NCI-H345 (cell line): Measurements from ENCODE around the gene PPP1R18.

Experiments used
- DNase-seq: peaks from one replicate; lab custom pipeline; 2025; lab: John Stamatoyannopoulos, UW

The PPP1R18 gene

DNA sequence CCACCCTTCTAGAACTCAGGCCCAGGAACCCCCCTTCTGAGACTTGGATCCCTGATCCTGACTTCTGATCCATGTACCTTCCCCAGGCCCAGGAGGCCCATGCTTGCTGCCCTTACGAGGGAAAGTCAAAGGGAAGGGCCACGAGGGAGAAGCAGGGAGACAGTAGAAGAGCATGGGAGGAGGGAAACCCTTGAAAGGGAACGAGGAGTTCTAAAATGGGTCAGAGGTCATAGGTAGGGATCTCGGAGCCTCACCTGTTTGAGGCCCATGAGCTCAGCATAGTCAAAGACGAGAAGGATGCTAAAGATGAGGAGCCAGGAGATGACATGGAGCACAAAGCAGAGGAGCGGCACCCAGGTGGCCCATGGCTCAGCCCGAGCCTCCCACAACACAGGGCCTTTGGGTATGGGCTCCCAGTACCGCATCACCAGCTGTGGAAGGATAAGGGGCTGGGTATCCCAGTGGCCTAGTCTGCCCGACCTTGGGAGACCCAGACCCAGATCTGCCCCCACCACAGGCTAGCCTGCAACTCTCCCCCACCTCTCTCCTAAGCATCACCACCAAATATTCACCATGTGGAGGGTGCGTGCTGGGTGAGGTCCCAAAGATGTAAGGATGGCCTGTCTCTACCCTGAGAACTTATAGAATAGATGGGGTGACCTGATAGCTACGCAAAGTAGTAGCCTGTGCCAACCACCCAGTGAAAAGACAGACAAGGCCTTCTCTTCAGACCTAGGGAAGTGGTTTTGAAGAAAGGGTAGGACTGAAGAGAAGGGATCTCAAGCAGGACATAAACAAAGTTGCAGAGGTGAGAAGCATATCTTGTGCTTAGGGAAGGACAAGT is 2.8 kb upstream of the PPP1R18 start:
- no peak for DNase-seq

GRCh38 chr6:30688569-30688968 is 2.1 kb upstream of the PPP1R18 start:
- DNase-seq = no peak

- DNase-seq = no peak
Observed at GRCh38 chr6:30687659-30688431, 1.4 kb upstream of the PPP1R18 start.

DNA sequence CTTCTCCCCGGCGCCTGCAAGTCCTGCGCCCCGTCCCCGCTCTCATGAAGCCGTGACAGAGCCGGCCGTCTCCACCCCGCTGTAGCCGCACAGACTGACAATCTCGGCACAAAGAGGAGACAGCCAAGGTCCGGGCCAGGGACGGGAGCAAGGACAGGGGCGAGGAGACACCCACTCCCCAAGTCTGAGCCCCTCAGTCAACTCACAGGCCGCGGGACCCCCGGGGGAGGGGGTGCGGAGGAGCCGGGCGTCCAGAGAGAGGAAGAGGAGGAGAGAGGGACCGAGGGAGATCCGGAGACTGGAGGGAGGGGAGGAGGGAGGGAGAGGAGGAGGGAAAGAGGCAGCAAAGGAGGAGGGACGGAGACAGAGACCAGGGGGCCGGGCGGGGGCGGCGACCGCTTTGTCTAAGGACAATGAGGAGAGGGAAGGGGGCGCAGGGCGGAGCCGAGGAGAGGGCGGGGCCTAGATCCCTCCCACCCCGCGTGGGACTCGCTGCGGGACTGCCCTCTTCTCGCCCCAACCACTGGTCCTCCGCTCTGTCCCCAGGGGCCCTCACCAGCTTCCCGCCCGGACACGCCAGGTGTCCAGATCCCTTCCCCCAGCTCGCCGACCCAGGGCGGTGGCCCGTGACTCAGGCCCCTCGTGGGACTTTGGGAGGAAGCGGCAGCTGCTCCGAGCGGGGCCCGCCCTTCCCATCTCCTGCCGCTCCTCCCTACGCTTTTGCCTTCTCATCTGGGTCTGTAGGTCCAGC is 638 bp upstream of the PPP1R18 start:
- peak; percentile 82 for DNase-seq

- DNase-seq = no peak
Observed at GRCh38 chr6:30685157-30686008, 1.1 kb downstream of the PPP1R18 start.

- DNase-seq = no peak
Observed at GRCh38 chr6:30684386-30685156, 1.9 kb downstream of the PPP1R18 start.

GRCh38 chr6:30683980-30684338 is 2.5 kb downstream of the PPP1R18 start:
- no peak for DNase-seq

DNA sequence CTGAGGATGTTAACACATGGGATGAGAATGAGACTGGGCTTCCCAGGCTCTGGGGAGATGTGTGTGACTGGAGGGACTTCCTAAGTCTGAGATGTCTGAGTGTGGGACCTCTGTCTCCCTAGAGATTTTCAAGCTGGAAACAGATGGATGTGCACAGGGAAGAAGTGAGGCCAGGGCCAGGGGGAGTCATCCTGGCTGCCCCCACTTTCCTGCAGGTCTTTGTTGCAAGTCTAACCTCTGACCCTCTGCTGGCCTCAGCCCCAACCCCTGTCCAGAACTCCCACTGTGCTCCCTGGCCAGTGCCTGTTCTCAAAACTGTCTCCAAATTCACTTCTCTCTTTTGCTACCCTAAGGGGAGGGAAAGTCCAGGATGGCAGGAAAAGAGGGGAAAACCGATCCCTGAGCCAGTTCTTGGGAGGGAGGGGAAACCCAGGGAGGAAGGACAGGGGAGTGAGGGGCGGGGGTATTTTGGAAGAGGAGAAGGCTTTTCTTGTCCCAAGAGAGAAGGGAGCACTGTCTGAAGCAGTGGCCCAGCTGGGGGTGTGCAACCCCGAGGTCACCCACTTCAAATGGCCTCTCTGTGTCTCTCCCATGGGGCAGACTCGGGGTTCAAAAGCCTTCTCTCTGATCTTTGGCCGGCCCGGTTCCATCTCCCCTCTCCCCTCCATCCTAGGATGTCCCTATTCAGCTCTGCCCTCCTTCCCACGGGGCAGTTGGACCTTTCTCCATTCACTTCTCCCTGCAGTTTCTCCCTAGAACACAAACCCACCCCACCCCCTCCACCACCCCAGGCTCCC is 3.1 kb downstream of the PPP1R18 start:
- DNase-seq = no peak

- DNase-seq = no peak
Observed at GRCh38 chr6:30682143-30683117, 4.0 kb downstream of the PPP1R18 start.

DNA sequence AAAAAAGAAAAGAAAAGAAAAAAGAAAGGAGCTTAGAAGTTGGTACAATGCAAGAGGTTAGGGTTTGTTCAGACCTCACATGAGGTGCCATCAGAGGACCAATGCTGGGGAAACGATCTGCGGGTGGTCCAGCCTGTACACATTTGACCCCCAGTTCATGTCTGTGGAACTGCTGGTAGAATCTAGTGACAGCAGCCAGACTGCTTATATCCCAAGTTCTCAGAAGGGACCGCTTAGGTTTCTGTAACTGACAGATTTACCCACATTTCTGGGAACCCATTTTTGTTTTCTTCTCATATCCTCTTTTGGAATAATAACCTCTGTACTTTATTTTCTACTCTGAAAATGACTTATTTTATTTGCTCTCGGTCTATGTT is 4.7 kb downstream of the PPP1R18 start:
- no peak for DNase-seq

- DNase-seq = no peak
Observed at GRCh38 chr6:30679765-30680535, 6.5 kb downstream of the PPP1R18 start.

- DNase-seq = peak; percentile 57
Observed at GRCh38 chr6:30678964-30679726, 7.3 kb downstream of the PPP1R18 start.

- no peak for DNase-seq
Observed at GRCh38 chr6:30676660-30677285, 9.7 kb downstream of the PPP1R18 start.

DNA sequence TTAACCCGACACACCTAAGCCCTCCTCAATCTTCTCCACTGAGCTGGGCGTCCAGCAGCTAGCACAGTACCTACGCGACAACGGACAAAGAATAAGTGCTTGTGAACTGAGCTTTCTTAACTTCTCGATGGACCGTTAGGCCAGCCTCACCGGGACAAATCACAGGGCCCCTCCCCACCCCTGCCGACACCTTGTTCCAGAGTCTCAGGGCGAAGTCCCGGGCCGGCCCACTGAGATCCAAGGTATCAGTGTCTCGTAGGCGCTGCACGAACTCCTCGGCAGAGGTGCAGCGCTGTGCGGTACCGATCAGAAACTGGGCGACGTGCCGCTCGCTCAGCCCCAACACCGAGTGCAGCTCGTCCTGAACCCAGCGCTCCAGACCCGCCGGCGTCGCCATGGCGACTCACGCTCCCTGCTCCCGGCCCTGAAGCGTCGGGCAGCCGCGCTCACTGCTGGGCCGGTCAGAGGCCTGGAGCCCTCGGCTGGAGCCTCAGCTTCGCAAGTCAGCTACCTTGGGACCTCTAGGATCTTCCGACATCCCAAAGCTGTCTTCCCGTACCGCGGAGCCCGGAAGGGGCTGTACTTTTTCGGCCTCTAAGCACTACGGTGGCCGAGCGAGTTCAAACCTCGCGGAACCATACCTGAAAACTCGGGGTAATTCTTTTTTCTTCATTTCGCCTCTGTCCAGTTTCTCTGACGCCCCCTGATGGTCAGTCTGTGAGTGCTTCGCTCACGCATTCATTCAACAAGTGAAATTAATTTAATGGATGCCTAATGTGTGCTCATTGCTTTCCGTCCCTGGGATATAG is 13.8 kb downstream of the PPP1R18 start, which contains the start of gene DHX16:
TSS of gene DHX16 (minus strand) at position 562 of the 809 bp plus-strand sequence. CDS start at position 397, 165 bp downstream.
- DNase-seq = peak; percentile 92

GRCh38 chr6:30670760-30671527 is 15.5 kb downstream of the PPP1R18 start:
- DNase-seq = no peak
